ENCODE data around the gene UBASH3B.

The UBASH3B gene

DNA sequence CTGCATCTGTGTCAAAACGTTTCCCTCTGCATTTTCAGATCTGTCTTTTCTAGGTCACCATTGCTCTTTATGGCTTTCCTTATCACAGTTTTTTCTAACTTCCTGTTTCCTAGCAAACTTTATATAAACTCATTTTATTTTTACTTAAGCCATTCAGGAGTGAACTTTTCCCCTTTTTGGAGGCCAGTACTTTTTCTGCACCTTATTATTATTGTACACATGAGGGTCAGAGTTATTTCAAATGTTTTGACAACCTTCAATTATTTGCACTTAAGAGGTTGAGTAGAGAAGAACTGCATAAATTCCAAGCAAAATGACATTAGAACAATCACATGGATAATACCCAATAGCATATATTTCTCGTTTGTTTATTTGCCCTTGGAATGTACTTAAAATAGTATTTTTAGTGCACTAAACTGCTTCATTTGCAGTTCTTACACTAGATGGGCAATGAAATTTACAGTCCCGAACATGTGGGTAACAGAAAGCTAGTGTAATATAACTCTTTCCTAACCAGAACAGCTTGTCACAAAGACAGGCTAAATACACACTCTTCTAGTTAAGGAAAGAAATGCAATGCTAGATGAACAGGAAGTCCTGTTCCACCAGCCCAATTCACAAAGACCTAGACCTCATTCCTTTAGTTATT is 79.5 kb downstream of the UBASH3B start:
- no peak overlapping the region for H3K4me3 ChIP-seq (ENCODE audit: low read depth, low read length)
- DNase-seq (ENCODE audit: low read depth): no peak
- TF ChIP-seq MYC (IDR thresholded peaks at IDR 0.05; ENCODE audit: low read depth, low read length) (no peak), POLR2A (IDR thresholded peaks at IDR 0.05; ENCODE audit: extremely low read depth, insufficient read length) (no peak)
- TF ChIP-seq, protein P1, sequence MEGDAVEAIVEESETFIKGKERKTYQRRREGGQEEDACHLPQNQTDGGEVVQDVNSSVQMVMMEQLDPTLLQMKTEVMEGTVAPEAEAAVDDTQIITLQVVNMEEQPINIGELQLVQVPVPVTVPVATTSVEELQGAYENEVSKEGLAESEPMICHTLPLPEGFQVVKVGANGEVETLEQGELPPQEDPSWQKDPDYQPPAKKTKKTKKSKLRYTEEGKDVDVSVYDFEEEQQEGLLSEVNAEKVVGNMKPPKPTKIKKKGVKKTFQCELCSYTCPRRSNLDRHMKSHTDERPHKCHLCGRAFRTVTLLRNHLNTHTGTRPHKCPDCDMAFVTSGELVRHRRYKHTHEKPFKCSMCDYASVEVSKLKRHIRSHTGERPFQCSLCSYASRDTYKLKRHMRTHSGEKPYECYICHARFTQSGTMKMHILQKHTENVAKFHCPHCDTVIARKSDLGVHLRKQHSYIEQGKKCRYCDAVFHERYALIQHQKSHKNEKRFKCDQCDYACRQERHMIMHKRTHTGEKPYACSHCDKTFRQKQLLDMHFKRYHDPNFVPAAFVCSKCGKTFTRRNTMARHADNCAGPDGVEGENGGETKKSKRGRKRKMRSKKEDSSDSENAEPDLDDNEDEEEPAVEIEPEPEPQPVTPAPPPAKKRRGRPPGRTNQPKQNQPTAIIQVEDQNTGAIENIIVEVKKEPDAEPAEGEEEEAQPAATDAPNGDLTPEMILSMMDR (IDR thresholded peaks at IDR 0.05; ENCODE audit: low read depth, low read length): no peak
- TF ChIP-seq, protein P2, sequence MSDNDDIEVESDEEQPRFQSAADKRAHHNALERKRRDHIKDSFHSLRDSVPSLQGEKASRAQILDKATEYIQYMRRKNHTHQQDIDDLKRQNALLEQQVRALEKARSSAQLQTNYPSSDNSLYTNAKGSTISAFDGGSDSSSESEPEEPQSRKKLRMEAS (IDR thresholded peaks at IDR 0.05; ENCODE audit: low read depth, low read length): no peak

DNA sequence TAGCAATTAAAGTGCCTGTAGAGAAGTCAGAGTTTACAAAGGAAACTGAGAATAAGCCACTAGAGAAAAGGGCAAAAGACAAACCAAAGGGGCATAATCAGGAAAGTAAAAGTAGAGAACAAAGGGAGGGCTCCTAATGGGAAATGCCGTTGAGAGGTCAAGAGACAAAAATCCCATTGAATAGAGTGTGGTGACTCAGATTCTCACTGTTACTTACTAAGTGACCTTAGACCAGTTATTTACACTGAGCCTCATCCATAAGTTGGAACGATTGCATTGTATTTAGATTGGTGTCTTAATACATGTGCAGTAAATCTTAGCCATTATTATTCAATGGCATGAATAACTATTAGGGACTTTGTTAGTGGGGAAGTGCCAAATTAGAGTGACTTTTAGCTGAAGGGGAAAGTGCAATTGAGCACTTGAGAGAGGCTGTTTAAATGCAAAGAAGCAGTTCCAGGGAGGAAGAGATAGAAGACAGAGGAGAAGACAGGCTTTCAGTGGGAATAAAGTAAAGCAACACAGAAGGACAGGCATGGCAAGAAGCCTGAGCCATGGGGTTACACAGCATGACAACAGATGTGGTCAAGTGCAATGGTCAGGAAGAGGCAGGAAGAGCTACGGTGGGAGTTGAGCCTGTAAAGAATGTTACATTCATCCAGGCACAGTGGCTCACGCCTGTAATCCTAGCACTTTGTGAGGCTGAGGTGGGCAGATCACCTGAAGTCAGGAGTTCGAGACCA is 82.6 kb downstream of the UBASH3B start:
- H3K4me3 ChIP-seq (ENCODE audit: low read depth, low read length): no peak overlapping the region
- no peak for TF ChIP-seq MYC (IDR thresholded peaks at IDR 0.05; ENCODE audit: low read depth, low read length)
- TF ChIP-seq, protein P1 (IDR thresholded peaks at IDR 0.05; ENCODE audit: low read depth, low read length): no peak
- DNase-seq (ENCODE audit: low read depth): no peak

DNA sequence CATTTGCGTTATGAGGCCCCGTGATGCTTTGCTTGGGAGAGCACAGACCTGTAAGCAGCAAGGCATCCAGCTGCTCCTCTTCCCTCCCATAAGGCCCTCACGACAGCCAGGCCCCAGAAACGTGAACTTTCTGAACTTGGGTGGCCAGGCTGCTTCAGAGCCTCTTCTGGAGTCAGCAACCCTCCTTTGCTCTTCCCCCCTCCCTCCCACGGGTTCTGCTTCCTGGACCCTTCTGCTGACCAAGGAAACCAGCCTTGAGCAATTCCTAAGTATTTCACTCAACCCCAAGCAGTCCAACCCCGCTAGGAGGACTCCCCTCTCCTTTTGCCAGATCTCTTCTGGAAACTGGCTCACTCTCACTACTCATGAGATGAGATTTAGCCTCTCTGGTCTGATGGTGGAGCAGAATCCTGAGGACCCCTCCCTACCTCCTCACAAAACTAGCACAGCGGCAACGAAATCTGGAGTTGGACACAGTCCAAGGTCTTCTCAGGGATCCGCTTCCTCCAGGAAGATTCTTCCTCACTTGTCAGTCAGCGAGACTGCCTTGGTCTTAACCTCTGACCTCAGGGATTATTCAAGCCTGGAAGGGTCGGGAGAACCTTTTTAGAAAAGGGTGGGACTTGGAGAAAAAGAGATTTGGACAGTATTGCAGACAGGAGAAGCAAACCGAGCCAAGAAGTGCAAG is 86.2 kb downstream of the UBASH3B start:
- peak; percentile 84 for DNase-seq (ENCODE audit: low read depth)
- TF ChIP-seq MYC (IDR thresholded peaks at IDR 0.05; ENCODE audit: low read depth, low read length) (no peak), POLR2A (IDR thresholded peaks at IDR 0.05; ENCODE audit: extremely low read depth, insufficient read length) (no peak)
- TF ChIP-seq, protein P2 (IDR thresholded peaks at IDR 0.05; ENCODE audit: low read depth, low read length): no peak
- TF ChIP-seq, protein P1 (IDR thresholded peaks at IDR 0.05; ENCODE audit: low read depth, low read length): no peak
- H3K4me3 ChIP-seq (ENCODE audit: low read depth, low read length): no peak overlapping the region

DNA sequence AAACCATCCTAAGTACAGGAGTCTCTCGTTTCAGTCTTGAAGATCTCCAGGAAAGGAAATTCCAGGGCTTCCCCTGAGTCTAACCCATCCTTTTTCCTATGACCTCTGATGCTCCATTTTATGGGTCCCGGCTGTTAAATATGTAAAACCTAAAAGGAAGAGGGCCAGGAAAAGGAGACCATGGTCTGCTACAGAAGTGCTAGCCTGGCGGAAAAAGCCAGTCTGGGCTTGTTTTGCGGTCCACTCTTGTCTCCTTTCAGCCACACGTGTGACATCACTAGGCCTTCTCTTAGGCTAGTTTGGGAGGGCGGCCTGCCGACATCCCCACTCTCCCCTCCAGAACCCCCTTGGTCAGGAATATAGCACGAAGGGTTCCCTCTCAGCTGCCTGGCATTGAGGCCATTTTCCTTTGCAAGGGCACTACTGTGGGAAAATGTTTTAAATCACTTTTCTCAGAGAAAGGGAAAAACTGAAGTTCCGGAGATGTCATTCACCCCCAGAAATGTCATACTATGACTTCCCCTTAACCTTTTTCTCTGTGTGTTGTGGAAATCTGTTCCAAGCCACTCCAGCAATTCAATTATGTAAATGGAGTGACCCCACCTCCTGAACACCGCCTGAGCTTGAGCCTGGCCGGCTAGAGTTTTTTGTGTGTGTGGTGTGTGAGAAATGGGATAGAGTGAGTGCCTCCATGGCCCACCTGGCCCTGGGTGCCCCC is 86.9 kb downstream of the UBASH3B start:
- TF ChIP-seq, protein P1 (IDR thresholded peaks at IDR 0.05; ENCODE audit: low read depth, low read length): no peak
- TF ChIP-seq, protein P2 (IDR thresholded peaks at IDR 0.05; ENCODE audit: low read depth, low read length): no peak
- no peak for TF ChIP-seq MYC (IDR thresholded peaks at IDR 0.05; ENCODE audit: low read depth, low read length)
- TF ChIP-seq POLR2A (IDR thresholded peaks at IDR 0.05; ENCODE audit: extremely low read depth, insufficient read length): no peak
- no peak for DNase-seq (ENCODE audit: low read depth)
- H3K4me3 ChIP-seq (ENCODE audit: low read depth, low read length): no peak overlapping the region

DNA sequence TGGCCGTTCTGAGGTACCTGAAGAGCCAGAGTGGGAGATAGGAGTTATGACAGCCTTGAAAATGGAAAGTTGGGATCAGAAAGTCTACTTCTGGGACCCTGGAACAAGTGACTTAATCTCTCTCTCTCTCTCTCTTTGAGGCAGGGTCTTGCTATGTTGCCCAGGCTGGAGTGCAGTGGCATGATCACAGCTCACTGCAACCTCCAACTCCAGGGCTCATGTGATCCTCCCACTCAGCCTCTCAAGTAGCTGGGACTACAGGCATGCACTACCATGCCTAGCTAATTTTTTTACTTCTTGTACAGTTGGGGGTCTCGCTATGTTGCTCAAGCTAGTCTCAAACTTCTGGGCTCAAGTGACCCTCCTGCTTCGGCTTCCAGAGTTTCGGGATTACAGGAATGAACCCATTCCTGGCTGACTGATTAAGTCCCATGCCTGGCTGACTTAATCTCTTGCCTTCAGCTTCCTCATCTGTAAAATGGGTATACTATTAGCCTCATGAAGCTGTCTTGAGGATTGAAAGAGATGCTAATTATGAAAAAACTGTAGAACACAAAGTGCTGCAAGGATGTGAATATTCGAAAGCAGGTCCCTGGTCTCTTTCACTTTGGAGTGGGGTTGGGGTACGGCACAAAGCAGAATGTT is 87.7 kb downstream of the UBASH3B start:
- DNase-seq (ENCODE audit: low read depth): no peak
- H3K4me3 ChIP-seq (ENCODE audit: low read depth, low read length): no peak overlapping the region

More for the DNA sequence above, 87.7 kb downstream of the UBASH3B start:
- TF ChIP-seq POLR2A (IDR thresholded peaks at IDR 0.05; ENCODE audit: extremely low read depth, insufficient read length) (no peak), MYC (IDR thresholded peaks at IDR 0.05; ENCODE audit: low read depth, low read length) (no peak)
- TF ChIP-seq, protein P2 (IDR thresholded peaks at IDR 0.05; ENCODE audit: low read depth, low read length): no peak
- TF ChIP-seq, protein P1 (IDR thresholded peaks at IDR 0.05; ENCODE audit: low read depth, low read length): no peak
